SK-N-SH treated with all-trans-retinoic acid at 6 μM for 48 hours (cell line): ENCODE measurements around the gene PEX10.

Experiments used
- ATAC-seq: fragments of 200-7000 bp; cut with Tn5 transposase; 3 replicates; pipeline ENCODE4 v1.9.1; 2020; ENCODE audit warnings: mild to moderate bottlenecking, moderate library complexity
- ARNTL ChIP-seq: fragments of 450-650 bp; formaldehyde crosslinking; IDR thresholded peaks from 2 replicates; pipeline ENCODE4 v1.5.0; 2020; ENCODE audit warnings: low read depth, mild to moderate bottlenecking, moderate library complexity, borderline replicate concordance
- CSDC2 ChIP-seq: fragments of 250-450 bp; sonication (Bioruptor Pico); IDR thresholded peaks from 2 replicates; pipeline ENCODE4 v1.5.0; 2020; ENCODE audit warnings: mild to moderate bottlenecking, moderate library complexity
- CSRNP3 ChIP-seq: fragments of 250-450 bp; sonication (Bioruptor Pico); IDR thresholded peaks from 2 replicates; pipeline ENCODE4 v1.5.1; 2021; ENCODE audit warnings: mild to moderate bottlenecking, moderate library complexity
- ESRRG ChIP-seq: fragments of 250-450 bp; sonication (Bioruptor Pico); IDR thresholded peaks from 2 replicates; pipeline ENCODE4 v1.6.1; 2021; ENCODE audit warnings: mild to moderate bottlenecking
- GLIS3 ChIP-seq: fragments of 250-450 bp; sonication (Bioruptor Pico); IDR thresholded peaks from 2 replicates; pipeline ENCODE4 v1.5.0; 2020; ENCODE audit warnings: mild to moderate bottlenecking, moderate library complexity
- ISL1 ChIP-seq: fragments of 250-450 bp; sonication (Bioruptor Pico); IDR thresholded peaks from 2 replicates; pipeline ENCODE4 v2.1.2; 2022; ENCODE audit warnings: mild to moderate bottlenecking, moderate library complexity
- OSR1 ChIP-seq: fragments of 250-450 bp; sonication (Bioruptor Pico); IDR thresholded peaks from 2 replicates; pipeline ENCODE4 v1.8.0; 2022; ENCODE audit warnings: moderate library complexity, mild to moderate bottlenecking, inconsistent platforms
- RARB ChIP-seq: fragments of 250-450 bp; sonication (Bioruptor Pico); IDR thresholded peaks from 2 replicates; pipeline ENCODE4 v1.8.0; 2021; ENCODE audit warnings: mild to moderate bottlenecking, moderate library complexity
- TCF4 ChIP-seq: fragments of 250-450 bp; sonication (Bioruptor Pico); IDR thresholded peaks from 2 replicates; pipeline ENCODE4 v1.8.0; 2021; ENCODE audit warnings: mild to moderate bottlenecking, moderate library complexity, borderline replicate concordance
- TOX ChIP-seq: fragments of 250-450 bp; sonication (Bioruptor Pico); IDR thresholded peaks from 2 replicates; pipeline ENCODE4 v1.8.0; 2021; ENCODE audit warnings: mild to moderate bottlenecking, moderate library complexity, borderline replicate concordance
- TSHZ2 ChIP-seq: fragments of 250-450 bp; sonication (Bioruptor Pico); IDR thresholded peaks from 2 replicates; pipeline ENCODE4 v1.5.0; 2020; ENCODE audit warnings: mild to moderate bottlenecking, moderate library complexity
- ZC3H10 ChIP-seq: fragments of 250-450 bp; sonication (Bioruptor Pico); IDR thresholded peaks from 2 replicates; pipeline ENCODE4 v1.5.1; 2021; ENCODE audit warnings: mild to moderate bottlenecking, moderate library complexity
- ZFP3 ChIP-seq: fragments of 250-450 bp; sonication (Bioruptor Pico); IDR thresholded peaks from 2 replicates; pipeline ENCODE4 v1.5.0; 2020; ENCODE audit warnings: mild to moderate bottlenecking, moderate library complexity
- ZFP30 ChIP-seq: fragments of 450-650 bp; formaldehyde crosslinking; IDR thresholded peaks from 2 replicates; pipeline ENCODE4 v1.5.0; 2022; ENCODE audit warnings: mild to moderate bottlenecking, moderate library complexity
- ZNF565 ChIP-seq: fragments of 450-650 bp; formaldehyde crosslinking; conservative IDR thresholded peaks from 2 replicates; pipeline ENCODE4 v1.5.0; 2020; ENCODE audit warnings: low read depth, mild to moderate bottlenecking, moderate library complexity
- ZNF70 ChIP-seq: fragments of 450-650 bp; formaldehyde crosslinking; IDR thresholded peaks from 2 replicates; pipeline ENCODE4 v1.5.0; 2020; ENCODE audit warnings: mild to moderate bottlenecking, moderate library complexity
- ZNF8 ChIP-seq: fragments of 450-650 bp; formaldehyde crosslinking; IDR thresholded peaks from 2 replicates; pipeline ENCODE4 v1.5.0; 2020; ENCODE audit warnings: mild to moderate bottlenecking, moderate library complexity
- TF ChIP-seq, protein P1 (sequence below): fragments of 250-450 bp; sonication (Bioruptor Pico); IDR thresholded peaks from 2 replicates; pipeline ENCODE4 v1.8.0; 2020; ENCODE audit warnings: mild to moderate bottlenecking, moderate library complexity, borderline replicate concordance
- TF ChIP-seq, protein P2 (sequence below): fragments of 250-450 bp; sonication (Bioruptor Pico); IDR thresholded peaks from 2 replicates; pipeline ENCODE4 v1.8.0; 2021; ENCODE audit warnings: low read depth, mild to moderate bottlenecking, moderate library complexity, borderline replicate concordance
- TF ChIP-seq, protein P3 (sequence below): fragments of 250-450 bp; sonication (Bioruptor Pico); IDR thresholded peaks from 2 replicates; pipeline ENCODE4 v1.5.1; 2020; ENCODE audit warnings: low read depth, mild to moderate bottlenecking, moderate library complexity

Gene PEX10

GRCh38 chr1:2404142-2404889 is 8.0 kb downstream of the PEX10 start (continued):
- TF ChIP-seq TSHZ2 (no peak), ISL1 (no peak), ARNTL (CRISPR knock-in tag) (no peak), ZFP30 (CRISPR knock-in tag) (no peak), ZNF8 (CRISPR knock-in tag) (no peak)

DNA sequence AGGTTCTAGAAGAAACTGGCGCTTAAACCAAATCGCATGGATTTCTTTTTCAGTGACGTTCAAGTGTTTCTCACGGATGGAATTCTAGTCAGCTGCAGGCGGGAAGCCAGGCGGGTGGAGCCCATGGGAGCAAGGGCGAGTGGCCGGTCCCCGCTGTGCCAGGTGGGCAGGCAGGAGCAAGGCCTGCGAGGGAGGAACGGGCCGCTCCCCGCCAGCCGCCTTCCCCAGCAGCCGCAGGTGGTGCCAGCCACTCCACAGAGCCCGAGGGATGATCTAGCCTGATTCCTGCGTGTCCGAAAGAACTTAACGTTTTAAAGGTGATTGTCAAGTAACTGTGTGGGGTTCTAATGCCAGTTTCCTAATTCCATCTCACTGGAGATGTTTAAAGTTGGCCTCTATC is 9.1 kb downstream of the PEX10 start:
- TF ChIP-seq CSDC2 (CRISPR knock-in tag) = no peak
- no peak for TF ChIP-seq OSR1
- no peak for ATAC-seq

- TF ChIP-seq ZFP3 (CRISPR knock-in tag) (no peak), CSDC2 (CRISPR knock-in tag) (no peak), ZNF8 (CRISPR knock-in tag) (no peak), ISL1 (no peak), ZFP30 (CRISPR knock-in tag) (no peak), TOX (CRISPR knock-in tag) (no peak), ZNF565 (no peak), ZNF70 (no peak), GLIS3 (no peak), OSR1 (no peak), TCF4 (CRISPR knock-in tag) (no peak)
- TF ChIP-seq, protein P1, sequence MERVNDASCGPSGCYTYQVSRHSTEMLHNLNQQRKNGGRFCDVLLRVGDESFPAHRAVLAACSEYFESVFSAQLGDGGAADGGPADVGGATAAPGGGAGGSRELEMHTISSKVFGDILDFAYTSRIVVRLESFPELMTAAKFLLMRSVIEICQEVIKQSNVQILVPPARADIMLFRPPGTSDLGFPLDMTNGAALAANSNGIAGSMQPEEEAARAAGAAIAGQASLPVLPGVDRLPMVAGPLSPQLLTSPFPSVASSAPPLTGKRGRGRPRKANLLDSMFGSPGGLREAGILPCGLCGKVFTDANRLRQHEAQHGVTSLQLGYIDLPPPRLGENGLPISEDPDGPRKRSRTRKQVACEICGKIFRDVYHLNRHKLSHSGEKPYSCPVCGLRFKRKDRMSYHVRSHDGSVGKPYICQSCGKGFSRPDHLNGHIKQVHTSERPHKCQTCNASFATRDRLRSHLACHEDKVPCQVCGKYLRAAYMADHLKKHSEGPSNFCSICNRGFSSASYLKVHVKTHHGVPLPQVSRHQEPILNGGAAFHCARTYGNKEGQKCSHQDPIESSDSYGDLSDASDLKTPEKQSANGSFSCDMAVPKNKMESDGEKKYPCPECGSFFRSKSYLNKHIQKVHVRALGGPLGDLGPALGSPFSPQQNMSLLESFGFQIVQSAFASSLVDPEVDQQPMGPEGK = no peak
- TF ChIP-seq, protein P2, sequence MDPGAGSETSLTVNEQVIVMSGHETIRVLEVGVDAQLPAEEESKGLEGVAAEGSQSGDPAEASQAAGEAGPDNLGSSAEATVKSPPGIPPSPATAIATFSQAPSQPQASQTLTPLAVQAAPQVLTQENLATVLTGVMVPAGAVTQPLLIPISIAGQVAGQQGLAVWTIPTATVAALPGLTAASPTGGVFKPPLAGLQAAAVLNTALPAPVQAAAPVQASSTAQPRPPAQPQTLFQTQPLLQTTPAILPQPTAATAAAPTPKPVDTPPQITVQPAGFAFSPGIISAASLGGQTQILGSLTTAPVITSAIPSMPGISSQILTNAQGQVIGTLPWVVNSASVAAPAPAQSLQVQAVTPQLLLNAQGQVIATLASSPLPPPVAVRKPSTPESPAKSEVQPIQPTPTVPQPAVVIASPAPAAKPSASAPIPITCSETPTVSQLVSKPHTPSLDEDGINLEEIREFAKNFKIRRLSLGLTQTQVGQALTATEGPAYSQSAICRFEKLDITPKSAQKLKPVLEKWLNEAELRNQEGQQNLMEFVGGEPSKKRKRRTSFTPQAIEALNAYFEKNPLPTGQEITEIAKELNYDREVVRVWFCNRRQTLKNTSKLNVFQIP (CRISPR knock-in tag) = no peak
- no peak for ATAC-seq
These were observed 9.9 kb downstream of the PEX10 start for GRCh38 chr1:2402420-2402819.

DNA sequence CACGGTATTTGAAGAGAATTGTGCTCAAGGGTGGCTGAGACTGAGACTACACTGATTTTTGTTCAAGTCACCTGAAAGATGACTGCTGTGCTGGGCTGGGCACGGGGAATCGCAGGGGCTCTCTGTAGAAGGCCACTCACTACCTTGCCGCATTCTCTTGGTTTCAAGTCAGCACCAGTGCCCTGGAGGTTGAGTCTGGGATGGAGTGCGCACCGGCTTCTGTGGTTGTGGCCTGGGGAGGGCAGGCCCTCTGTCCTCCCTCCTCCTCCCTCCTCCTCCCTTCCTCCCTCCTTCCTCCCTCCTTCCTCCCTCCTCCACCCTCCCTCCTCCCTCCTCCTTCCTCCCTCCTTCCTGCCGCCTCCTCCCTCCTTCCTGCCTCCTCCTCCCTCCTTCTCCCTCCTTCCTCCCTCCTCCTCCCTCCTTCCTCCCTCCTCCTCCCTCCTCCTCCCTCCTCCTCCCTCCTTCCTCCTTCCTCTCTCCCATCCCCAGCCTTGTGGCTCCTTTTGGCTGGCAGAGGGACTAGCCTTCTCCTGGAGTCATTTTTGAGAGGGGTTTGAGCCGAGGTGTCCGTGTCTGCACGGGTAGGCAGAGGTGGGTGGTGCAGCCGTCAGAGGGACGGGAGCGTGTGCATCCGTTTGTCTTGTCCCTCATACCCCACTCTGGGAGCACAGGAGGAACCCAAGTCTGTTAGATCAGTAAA is 11.3 kb downstream of the PEX10 start:
- peak; percentile 15; the same call in 2 of the 3 replicates for ATAC-seq
- TF ChIP-seq RARB (no peak), ZNF565 (no peak), CSRNP3 (no peak), ZFP30 (CRISPR knock-in tag) (no peak), ARNTL (CRISPR knock-in tag) (no peak), TCF4 (CRISPR knock-in tag) (no peak), ZNF70 (no peak), CSDC2 (CRISPR knock-in tag) (no peak), GLIS3 (no peak), ZC3H10 (CRISPR knock-in tag) (no peak), ESRRG (no peak), ZFP3 (CRISPR knock-in tag) (no peak), OSR1 (no peak)
- TF ChIP-seq, protein P3, sequence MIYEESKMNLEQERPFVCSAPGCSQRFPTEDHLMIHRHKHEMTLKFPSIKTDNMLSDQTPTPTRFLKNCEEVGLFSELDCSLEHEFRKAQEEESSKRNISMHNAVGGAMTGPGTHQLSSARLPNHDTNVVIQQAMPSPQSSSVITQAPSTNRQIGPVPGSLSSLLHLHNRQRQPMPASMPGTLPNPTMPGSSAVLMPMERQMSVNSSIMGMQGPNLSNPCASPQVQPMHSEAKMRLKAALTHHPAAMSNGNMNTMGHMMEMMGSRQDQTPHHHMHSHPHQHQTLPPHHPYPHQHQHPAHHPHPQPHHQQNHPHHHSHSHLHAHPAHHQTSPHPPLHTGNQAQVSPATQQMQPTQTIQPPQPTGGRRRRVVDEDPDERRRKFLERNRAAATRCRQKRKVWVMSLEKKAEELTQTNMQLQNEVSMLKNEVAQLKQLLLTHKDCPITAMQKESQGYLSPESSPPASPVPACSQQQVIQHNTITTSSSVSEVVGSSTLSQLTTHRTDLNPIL (CRISPR knock-in tag) = no peak
